Glutamatergic neuron (in vitro differentiated cells): ENCODE results near the gene ENTPD2. TPM values are rescaled to one million over a fixed set of nuclear protein-coding genes. Genes with fewer than 3 reads are reported as not detected.

Experiments
- DNase-seq: peaks from one replicate; pipeline ENCODE4 v3.0.0; 2022
- H3K27ac Mint-ChIP-seq: one replicate; pipeline ENCODE4 v1.8.0; 2020; ENCODE audit warnings: mild to moderate bottlenecking, mixed read lengths, inconsistent platforms; ENCODE audit not compliant: unreplicated experiment
- H3K27me3 Mint-ChIP-seq: one replicate; pipeline ENCODE4 v1.8.0; 2020; ENCODE audit warnings: mild to moderate bottlenecking, moderate library complexity, mixed read lengths, inconsistent platforms; ENCODE audit not compliant: unreplicated experiment
- H3K36me3 Mint-ChIP-seq: one replicate; pipeline ENCODE4 v1.8.0; 2020; ENCODE audit warnings: mild to moderate bottlenecking, mixed read lengths, inconsistent platforms; ENCODE audit not compliant: unreplicated experiment
- H3K4me1 Mint-ChIP-seq: one replicate; pipeline ENCODE4 v1.8.0; 2020; ENCODE audit warnings: mild to moderate bottlenecking, low read depth, mixed read lengths, inconsistent platforms; ENCODE audit not compliant: unreplicated experiment
- H3K4me3 Mint-ChIP-seq: one replicate; pipeline ENCODE4 v1.8.0; 2020; ENCODE audit warnings: mild to moderate bottlenecking, mixed read lengths, inconsistent platforms; ENCODE audit not compliant: unreplicated experiment
- H3K9me3 Mint-ChIP-seq: one replicate; pipeline ENCODE4 v1.8.0; 2020; ENCODE audit warnings: mild to moderate bottlenecking, moderate library complexity, mixed read lengths, inconsistent platforms; ENCODE audit not compliant: unreplicated experiment
- long read RNA-seq: library from polyadenylated mRNA; unstranded; transcript quantifications from one replicate; pipeline ENCODE4 v2.0.0, GENCODE V29; 2020; ENCODE audit not compliant: unreplicated experiment
- total RNA-seq: library from RNA; stranded (reverse); fragmentation: NEBNext Ultra II Directional; extraction: Animal tissue kit (Norgen Biotek cat#: 25700); gene quantifications from one replicate; pipeline ENCODE4 v1.2.1, GENCODE V29; 2021; ENCODE audit not compliant: unreplicated experiment
- TF ChIP-seq, protein P1 (sequence below): fragments of 200-600 bp; sonication (generic); IDR thresholded peaks from one replicate; pipeline ENCODE4 v1.5.0; 2021; ENCODE audit not compliant: partially characterized antibody, unreplicated experiment

ENTPD2 gene
- 0.69 TPM for total RNA-seq
- long read RNA-seq, result 0 reads

DNA sequence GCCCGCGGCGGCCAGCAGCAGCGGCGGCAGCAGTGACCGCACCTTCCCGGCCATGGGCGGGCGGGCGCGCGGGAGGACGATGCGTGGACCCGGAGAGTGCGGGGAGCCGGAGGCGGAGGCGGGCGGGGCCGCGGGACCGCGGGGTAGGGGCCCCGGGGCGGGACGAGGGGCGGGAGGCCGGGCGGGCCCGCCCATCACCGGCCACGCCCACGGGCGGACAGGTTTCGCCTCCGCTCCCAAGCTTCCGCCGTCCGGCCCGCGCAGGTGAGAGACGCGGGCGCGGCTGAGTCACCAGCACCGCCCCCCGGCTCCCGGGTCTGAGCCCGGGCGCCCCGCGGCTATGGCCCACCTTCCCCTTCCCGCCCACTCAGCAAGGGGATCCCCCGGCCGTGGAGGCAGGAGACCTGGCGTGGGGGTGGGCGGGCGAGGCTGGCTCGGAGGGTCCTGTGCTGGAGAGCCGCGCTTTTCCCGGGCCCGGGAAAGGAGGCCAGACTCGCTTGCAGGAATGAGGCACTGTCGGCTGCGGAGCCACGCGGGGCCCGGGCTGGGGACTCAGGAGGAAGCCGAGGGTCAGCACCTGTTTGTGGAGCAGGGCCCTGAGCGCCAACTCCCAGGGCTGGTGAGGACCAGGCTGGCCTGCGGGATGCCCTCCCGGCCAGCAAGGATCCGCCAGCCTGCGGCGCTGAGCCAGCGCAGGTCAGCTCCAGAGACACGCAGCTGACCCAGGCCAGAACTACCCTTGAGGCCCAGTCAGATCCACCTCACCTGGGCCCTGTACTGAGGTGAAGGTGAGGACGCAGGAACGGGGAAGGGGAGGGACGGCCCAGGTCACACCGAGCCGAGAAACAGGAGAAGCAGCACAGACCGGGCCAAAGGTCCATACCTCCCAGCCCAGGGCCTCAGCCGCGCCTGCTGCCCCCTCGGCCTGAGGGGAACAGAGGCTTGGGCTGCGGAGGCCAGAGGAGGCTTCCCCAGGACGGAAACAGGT, at the start of gene ENTPD2:
Gene ENTPD2 (minus strand): TSS at position 118 of the 988 bp plus-strand sequence. CDS start 64 bp downstream, at position 54.
- TF ChIP-seq, protein P1, sequence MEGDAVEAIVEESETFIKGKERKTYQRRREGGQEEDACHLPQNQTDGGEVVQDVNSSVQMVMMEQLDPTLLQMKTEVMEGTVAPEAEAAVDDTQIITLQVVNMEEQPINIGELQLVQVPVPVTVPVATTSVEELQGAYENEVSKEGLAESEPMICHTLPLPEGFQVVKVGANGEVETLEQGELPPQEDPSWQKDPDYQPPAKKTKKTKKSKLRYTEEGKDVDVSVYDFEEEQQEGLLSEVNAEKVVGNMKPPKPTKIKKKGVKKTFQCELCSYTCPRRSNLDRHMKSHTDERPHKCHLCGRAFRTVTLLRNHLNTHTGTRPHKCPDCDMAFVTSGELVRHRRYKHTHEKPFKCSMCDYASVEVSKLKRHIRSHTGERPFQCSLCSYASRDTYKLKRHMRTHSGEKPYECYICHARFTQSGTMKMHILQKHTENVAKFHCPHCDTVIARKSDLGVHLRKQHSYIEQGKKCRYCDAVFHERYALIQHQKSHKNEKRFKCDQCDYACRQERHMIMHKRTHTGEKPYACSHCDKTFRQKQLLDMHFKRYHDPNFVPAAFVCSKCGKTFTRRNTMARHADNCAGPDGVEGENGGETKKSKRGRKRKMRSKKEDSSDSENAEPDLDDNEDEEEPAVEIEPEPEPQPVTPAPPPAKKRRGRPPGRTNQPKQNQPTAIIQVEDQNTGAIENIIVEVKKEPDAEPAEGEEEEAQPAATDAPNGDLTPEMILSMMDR, result no peak
- Mint-ChIP-seq H3K4me1 (peaks cover 2% of the 10 kb centered on the region), H3K4me3 (no peak within 1 kb of the TSS), H3K27ac (no peak within 1 kb of the TSS), H3K9me3 (peaks cover 4% of the 10 kb centered on the region), H3K36me3 (no peaks in the 10 kb centered on the region), H3K27me3 (peaks cover 13% of the 10 kb centered on the region)
- DNase-seq, result no peak

DNA sequence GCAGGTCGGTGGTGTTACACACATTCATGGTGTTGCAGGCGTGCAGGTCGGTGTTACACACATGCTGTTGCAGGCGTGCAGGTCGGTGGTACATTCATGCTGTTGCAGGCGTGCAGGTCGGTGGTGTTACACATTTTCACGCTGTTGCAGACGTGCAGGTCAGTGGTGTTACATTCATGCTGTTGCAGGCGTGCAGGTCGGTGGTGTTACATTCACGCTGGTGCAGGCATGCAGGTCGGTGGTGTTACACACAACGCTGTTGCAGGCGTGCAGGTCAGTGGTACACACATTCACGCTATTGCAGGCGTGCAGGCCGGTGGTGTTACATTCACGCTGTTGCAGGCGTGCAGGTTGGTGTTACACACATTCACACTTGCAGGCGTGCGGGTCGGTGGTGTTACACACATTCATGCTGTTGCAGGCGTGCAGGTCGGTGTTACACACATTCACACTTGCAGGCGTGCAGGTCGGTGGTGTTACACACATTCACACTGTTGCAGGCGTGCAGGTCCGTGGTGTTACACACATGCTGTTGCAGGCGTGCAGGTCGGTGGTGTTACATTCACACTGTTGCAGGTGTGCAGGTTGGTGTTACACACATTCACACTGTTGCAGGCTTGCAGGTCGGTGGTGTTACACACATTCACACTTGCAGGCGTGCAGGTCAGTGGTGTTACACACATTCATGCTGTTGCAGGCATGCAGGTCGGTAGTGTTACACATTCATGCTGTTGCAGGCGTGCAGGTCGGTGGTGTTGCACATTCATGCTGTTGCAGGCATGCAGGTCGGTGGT, 49.5 kb upstream of the ENTPD2 start:
- H3K36me3 Mint-ChIP-seq, result no peaks in the 10 kb centered on the region
- TF ChIP-seq, protein P1, result no peak
- H3K27me3 Mint-ChIP-seq, result peaks cover 6% of the 10 kb centered on the region
- no peaks in the 10 kb centered on the region for H3K4me1 Mint-ChIP-seq
- no peak for DNase-seq
- H3K27ac Mint-ChIP-seq, result no peak overlapping the region
- H3K4me3 Mint-ChIP-seq, result no peak overlapping the region
- H3K9me3 Mint-ChIP-seq, result peaks cover 9% of the 10 kb centered on the region

DNA sequence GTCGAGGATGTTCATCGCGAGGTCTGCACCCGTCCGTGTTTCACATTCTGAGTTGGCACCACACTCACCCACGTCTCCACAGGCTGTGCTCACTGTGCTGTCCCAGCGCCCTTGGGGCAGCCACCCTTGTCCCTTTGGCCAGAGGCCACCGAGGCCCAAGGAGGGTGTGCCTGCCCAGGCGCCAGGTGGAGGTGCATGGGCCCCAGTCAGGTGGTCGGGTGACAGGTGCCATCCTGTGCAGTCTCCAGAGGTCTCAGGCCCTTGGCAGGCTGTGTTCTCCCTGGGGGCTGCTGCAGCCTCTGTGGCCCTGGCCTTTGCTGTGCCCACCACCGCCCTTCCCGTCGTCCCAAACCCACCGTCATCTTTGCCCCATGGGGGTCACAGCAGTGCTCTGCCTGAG, 45.4 kb upstream of the ENTPD2 start:
- Mint-ChIP-seq H3K4me1 (peaks cover 2% of the 10 kb centered on the region), H3K9me3 (peaks cover 2% of the 10 kb centered on the region), H3K27ac (no peak overlapping the region), H3K4me3 (no peak overlapping the region), H3K27me3 (peaks cover 3% of the 10 kb centered on the region), H3K36me3 (no peaks in the 10 kb centered on the region)
- DNase-seq, result no peak
- TF ChIP-seq, protein P1, result no peak

DNA sequence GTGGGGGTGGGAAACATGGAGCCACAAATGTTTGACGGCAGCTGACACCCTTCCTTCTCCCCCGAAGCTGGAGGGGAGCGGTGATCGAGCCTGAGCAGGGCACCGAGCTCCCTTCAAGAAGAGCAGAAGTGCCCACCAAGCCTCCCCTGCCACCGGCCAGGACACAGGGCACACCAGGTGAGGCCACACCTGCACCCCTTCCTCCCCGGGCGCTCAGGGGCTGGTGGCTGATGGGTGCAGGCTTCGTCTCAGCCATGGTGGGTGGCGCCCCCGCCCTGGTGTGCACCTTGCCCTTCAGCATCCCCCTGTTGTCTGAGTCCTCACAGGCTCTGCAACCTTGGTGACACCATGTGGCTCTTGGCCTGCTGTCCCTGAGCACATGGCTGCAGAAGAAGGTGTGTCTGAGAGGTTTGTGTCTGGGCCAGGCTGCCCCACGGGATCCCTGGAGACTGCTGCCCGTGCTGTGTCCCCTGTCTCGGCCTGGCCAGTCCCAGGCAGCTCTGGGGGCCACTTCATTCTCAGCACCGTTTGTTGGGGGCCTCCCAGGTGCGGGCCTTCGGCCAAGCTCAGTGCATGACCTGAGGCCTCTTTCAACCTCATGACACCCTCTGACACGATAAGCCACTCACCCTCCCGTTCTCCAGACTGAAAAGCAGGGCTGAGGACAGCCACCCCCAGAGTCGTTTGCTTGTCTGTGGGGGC, 44.1 kb upstream of the ENTPD2 start:
- Mint-ChIP-seq H3K27ac (no peak overlapping the region), H3K27me3 (peaks cover 3% of the 10 kb centered on the region), H3K4me1 (peaks cover 2% of the 10 kb centered on the region), H3K4me3 (no peak overlapping the region), H3K9me3 (no peaks in the 10 kb centered on the region), H3K36me3 (no peaks in the 10 kb centered on the region)
- TF ChIP-seq, protein P1, result no peak
- no peak for DNase-seq
